GM12873 (cell line): Measurements from ENCODE around the gene PANK1.

Experiments used
- TF ChIP-seq, protein P1 (sequence below): IDR thresholded peaks from 2 replicates; pipeline ENCODE4 v1.5.1; 2012; ENCODE audit warnings: low read depth, mild to moderate bottlenecking, moderate library complexity, low read length, control low read depth; ENCODE audit not compliant: insufficient read depth; ENCODE audit errors: missing control alignments

PANK1 gene

DNA sequence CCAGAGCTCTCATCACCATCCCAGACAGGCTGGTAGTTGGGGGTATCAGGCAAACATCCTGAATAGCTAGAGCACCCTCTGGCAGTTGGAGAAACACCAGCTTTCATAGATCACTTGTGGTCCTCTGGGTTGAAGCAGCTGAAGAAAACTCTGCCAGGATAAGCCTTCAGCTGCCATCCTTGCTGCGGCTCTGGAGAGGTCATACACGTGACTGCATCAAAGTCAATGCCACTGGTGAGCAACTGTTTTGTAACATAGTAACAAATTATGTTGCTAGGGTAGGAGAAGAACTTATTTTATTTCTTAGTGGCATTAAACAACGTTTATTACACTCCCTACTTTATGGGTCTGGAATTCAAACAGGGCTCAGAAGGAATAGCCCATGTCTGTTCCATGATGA, 19.2 kb upstream of the PANK1 start:
- TF ChIP-seq, protein P1, sequence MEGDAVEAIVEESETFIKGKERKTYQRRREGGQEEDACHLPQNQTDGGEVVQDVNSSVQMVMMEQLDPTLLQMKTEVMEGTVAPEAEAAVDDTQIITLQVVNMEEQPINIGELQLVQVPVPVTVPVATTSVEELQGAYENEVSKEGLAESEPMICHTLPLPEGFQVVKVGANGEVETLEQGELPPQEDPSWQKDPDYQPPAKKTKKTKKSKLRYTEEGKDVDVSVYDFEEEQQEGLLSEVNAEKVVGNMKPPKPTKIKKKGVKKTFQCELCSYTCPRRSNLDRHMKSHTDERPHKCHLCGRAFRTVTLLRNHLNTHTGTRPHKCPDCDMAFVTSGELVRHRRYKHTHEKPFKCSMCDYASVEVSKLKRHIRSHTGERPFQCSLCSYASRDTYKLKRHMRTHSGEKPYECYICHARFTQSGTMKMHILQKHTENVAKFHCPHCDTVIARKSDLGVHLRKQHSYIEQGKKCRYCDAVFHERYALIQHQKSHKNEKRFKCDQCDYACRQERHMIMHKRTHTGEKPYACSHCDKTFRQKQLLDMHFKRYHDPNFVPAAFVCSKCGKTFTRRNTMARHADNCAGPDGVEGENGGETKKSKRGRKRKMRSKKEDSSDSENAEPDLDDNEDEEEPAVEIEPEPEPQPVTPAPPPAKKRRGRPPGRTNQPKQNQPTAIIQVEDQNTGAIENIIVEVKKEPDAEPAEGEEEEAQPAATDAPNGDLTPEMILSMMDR = no peak

DNA sequence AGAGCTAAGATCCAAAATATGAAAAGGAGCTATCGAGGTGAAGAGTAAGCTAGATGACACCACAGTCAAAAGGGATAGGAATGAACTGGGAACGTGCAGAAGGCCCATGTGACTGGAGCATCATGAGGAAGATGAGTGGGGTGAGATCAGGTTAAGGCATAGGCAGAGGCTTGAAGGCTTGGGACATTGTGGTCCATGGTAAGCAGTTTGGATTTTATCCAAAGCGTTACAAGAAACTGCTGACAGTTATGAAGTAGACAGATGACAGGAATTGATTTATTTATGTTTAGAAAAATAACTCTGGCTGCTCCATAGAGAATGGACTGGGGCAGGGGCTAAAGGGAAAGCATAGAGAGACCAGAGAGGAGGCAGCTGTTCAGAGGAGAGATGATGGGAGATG, 18.1 kb upstream of the PANK1 start:
- TF ChIP-seq, protein P1 = no peak

DNA sequence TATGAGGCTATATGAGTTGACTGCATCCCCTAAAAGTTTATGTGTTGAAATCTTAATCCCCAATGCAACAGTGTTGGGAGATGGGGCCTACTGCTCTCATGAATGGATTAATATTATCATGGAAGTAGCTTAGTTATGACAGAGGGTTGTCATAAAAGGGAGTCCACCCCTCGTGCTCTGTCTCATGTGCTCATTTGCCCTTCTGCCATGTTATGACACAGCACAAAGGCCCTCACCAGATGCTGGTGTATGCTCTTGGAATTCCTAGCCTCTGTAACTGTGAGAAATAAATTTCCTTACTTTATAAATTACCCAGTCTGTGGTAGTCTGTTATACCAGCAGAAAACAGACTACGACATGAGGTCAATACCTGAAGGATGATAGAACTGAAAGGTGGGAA, 17.6 kb upstream of the PANK1 start:
- TF ChIP-seq, protein P1 = no peak

GRCh38 chr10:89659143-89660131, 14.4 kb upstream of the PANK1 start:
- TF ChIP-seq, protein P1 = no peak

- TF ChIP-seq, protein P1 = no peak
These were observed 12.3 kb upstream of the PANK1 start for GRCh38 chr10:89657302-89657701.

DNA sequence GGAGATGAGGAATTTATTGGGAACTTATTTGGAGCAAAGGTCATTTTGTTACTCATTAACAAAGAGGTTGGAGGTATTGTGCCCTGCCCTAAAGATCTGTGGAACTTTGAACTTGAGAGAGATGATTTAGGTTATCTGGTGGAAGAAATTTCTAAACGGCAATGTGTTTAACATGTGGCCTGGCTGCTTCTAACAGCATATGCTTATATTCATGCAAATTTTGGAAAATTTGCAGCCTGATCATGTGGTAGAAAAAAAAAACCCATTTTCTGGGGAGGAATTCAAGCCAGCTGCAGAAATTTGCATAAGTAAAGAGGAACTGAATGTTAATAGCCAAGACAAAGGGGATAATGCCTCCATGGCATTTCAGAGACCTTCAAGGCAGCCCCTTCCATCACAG, 10.7 kb upstream of the PANK1 start:
- TF ChIP-seq, protein P1 = no peak

DNA sequence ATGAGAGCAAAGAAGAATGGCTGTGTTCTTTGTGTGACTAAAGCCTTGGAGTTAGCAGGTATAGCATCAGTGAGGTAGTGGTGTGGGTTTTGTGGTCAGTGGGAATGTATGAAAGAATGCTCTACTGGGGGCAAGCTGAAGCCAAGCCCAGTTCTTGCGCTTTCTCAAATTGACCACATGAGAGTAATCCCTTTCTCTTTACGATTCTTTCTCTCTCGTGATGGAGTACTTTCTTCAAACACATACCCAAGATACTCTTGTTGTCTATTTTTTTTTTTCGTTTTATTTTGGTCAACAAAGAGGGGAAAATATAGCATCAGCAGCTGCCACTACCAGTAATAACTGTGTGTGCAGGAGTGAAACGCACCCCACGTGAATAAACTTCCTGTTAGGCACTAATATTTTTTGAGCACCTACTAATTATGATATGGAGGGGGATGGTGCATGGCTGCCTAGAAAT, 8.4 kb upstream of the PANK1 start:
- TF ChIP-seq, protein P1 = no peak
